Stimulated activated CD8-positive, alpha-beta memory T cell treated with anti-CD3 and anti-CD28 coated beads, Interleukin-2, amount 100 ng/mL, for 48 hours (primary cell): Measurements from ENCODE around the gene NMS.
"Not testable (repeated sequence)": the region's sequence is repeated elsewhere in the genome, so short reads cannot be mapped to it uniquely, and the experiment has no call there.

ENCODE experiments used
- DNase-seq, 2 donors: peaks; one replicate each; pipeline ENCODE4 v3.0.0-alpha.2; 2020; ENCODE audit warnings: low read depth in 2 of 2

NMS gene, protein sequence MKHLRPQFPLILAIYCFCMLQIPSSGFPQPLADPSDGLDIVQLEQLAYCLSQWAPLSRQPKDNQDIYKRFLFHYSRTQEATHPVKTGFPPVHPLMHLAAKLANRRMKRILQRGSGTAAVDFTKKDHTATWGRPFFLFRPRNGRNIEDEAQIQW

DNA sequence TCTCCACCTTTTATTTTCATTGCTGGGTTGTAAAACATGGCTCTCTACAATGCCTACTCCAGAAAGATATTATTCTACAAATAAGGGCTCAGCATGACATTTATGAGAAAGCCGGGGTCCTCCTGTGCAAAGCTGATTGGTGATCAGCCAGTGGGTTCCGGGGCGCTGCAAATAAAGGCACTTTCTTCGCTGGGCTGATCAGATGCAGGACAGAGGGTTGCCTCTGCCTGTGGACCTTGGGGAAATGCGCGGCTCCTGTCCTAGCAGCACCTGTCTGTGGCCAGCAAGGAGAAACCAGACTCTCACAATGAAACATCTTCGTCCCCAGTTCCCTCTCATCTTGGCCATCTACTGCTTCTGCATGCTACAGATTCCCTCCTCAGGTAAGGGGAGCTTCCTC, at the start of gene NMS:
NMS (plus strand) TSS at position 301 of the 400 bp plus-strand sequence; CDS start at position 308, 7 bp downstream.
- no peak for DNase-seq

- DNase-seq = no peak
Observed at GRCh38 chr2:100422320-100423055, 47.8 kb upstream of the NMS start.

- no peak for DNase-seq
Observed at GRCh38 chr2:100423631-100424030, 46.7 kb upstream of the NMS start.

- DNase-seq = no peak
Observed at GRCh38 chr2:100424277-100424875, 45.9 kb upstream of the NMS start.

- no peak for DNase-seq
Observed at GRCh38 chr2:100425107-100425506, 45.2 kb upstream of the NMS start.

GRCh38 chr2:100425573-100426383, 44.5 kb upstream of the NMS start:
- DNase-seq = no peak

DNA sequence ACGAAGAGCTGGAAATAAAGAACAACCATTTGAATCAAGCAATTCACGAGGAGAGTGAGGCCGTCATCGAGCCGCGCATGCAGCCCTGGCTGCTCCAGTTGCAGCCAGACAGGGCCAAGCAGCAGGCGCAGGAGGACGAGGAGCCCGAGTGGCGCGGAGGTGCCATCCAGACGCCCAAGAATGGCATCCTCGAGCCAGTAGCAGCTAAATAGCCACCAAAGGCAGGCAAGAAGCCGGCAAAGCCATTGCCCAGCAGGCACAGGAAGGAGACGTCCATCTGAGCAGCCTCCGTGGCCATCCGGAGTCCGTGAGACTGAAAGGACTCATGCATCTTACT, 43.9 kb upstream of the NMS start:
- DNase-seq = no peak

DNA sequence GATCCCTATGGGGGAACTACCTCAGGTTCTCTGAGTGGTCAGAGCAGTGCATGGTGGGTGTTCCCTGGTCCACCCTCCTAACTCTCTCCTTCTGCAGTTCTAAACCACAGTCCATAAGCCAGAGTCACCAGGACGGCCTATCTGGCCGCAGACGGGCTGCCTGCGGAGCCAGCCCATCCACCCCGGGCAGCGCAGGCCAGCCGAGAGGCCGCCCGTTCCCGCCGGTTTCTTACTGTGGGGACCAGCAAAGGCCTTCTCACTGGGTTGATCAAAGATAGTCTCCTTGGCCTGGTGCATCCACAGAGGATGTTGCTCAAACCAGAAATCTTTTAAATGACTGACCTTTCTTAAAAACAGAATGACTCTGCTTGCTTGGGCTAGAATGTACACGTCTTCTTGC, 43.2 kb upstream of the NMS start:
- no peak for DNase-seq

DNA sequence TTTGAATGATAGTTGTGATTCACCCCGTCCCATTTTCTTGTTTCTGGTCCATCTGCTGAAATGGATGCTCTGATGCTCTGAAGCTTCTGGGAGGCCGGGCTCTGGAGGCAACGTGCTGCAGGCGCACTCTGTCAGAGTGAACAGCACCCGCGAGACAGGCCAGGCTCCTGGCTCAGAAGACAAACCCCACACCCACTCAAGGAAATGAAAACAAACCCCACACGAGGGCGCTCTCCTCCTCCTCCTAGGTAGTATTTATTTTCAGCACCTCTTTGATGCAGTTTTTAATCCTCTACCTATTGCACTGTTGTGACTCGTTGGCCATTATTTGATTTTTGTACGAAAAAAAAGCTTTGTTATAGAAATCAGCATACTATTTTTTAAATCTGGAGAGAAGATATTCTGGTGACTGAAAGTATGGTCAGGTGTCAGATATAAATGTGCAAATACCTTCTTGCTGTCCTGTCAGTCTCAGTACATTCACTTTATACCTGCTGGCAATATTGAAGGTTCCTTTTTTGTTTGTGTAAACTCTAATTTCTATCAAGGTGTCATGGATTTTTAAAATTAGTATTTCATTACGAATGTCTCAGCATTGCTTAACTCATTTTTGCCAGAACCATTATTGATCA, 42.5 kb upstream of the NMS start:
- peak; percentile 27 to 59 for DNase-seq

- DNase-seq = no peak
Observed at GRCh38 chr2:100429726-100430125, 40.6 kb upstream of the NMS start.

DNA sequence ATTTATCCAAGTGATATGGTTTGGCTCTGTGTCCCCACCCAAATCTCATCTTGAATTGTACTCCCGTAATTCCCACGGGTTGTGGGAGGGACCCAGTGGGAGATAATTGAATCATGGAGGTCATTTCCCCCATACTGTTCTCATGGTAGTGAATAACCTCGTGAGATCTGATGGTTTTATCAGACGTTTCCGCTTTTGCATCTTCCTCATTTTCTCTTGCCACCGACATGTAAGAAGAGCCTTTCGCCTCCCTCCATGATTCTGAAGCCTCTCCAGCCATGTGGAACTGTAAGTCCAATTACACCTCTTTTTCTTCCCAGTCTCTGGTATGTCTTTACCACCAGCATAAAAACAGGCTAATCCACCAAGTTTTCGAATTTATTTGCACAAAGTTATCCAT, 32.5 kb upstream of the NMS start:
- DNase-seq = no peak

DNA sequence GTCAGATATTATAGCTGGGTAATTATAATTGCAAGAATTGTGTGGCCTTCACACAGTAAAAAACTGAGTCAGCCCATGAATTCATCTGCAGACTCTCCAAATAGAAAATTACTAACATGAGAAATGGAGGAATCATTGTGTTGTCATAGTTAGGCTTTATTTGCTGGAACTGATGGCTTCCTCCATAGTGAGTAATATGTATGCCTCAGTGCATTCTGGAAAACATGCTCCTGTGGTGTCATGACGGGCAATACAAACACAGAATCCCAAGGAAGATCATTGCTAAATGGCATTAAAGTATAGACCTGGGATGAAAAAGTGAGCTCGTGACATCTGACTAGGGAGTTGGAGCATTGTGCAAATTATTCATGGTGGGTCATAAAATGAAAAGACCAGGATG, 23.6 kb upstream of the NMS start:
- DNase-seq = no peak

DNA sequence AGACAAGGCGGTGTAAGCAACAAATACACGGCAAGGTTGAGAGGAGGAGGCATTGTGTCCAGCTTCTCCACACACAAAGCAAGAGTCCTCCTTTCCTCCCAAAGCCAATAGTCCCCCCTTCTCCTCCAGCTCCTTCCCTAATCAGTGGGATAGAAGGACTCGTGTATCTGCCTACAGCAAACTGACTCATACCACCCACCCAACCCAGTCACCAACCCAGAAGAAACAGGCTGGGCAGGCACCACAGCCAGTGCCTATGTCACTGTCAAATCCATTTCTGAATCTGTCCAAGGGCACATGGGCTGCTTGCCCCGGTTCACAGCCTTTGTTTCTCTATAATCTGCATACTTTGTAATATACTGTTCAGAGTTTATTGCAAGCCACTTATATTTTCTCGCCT, 19.2 kb upstream of the NMS start:
- no peak for DNase-seq

- no peak for DNase-seq
Observed at GRCh38 chr2:100451734-100452133, 18.5 kb upstream of the NMS start.

- no peak for DNase-seq
Observed at GRCh38 chr2:100453853-100454252, 16.4 kb upstream of the NMS start.

DNA sequence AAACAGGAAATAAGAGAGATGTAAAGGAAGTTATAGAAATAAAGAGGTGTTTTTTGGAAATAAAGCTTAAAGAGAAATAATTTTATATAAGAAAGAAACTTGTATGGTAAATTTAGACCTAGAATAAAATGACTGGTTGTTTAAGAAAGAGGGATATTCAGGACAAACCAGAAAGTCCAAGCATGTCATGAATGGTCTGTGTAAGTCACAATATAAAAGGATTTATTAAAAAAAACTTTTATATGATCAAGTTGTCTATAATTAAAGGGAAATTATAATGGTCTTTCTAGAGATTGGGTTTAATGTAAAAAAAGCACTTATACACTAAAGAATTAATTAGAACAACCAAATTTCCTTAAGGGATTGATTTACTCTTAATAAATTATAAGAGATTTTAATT, 13.9 kb upstream of the NMS start:
- not testable (repeated sequence) for DNase-seq

GRCh38 chr2:100460904-100461530, 9.3 kb upstream of the NMS start:
- no peak for DNase-seq

- peak; percentile 1 to 5 for DNase-seq
Observed at GRCh38 chr2:100470898-100471514, 724 bp downstream of the NMS start.

GRCh38 chr2:100476606-100477005, 6.3 kb downstream of the NMS start:
- DNase-seq = no peak

DNA sequence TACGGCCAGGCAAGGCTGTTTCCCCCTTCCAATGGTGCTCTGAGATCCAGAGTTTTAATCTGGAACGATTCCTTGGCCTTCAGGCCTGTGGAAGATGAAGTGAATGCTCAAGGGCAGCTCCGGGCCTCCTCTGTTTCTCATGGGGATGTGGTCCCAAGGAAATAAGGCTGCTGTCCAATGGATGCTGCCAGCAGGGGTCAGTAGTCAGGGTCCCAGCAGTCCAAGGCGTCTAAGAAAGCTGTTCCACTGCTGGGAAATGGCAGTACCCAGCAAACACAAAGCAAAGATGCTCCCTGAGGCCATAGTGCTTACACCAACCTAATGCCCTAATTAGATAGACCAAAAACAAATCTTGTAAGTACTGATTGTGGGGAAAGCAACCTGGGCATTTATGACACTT, 12.5 kb downstream of the NMS start:
- DNase-seq = no peak

DNA sequence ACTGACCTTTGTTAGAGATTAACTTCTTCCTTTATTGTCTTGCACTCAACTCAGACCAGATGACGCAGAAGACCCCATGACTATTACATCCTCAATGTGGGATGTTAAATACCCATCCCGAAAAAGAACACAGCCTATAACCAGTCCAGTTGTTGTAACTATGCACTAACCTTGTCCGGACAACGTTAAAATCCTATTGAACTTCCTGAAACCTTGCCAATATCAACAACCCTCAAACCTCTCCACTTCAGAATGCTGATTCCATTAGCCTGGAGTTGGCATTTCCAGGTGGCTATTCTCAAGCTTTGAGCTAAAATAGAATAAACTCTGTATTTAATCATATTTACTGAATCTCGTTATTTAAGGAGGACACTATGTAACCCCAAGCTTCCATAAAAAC, 13.6 kb downstream of the NMS start:
- no peak for DNase-seq
